ENCODE measurements around the gene ELF2. TPM values are rescaled to one million over a fixed set of nuclear protein-coding genes. Genes with fewer than 3 reads are reported as not detected.

Gene ELF2
- total RNA-seq, 1 donor from 2014 or later: 25.1 TPM

DNA sequence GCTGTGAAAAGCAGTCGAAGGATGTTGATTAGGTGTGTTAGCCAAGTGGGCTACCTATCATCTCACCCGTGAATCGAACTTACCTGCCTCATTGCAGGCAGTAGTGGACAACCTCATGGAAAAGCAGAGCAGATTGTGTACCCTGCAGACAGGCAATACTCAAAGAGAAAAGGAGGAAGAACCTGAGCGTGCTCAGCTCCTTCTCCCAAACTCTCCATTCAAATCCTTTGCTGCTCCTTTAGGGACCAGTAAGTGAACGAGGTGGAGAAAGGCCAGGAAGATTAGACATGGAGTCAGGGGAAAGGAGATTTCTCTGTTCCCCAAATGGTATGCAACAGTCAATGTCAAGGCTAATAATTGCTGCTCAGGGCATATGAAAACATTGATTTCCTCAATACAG, 45.2 kb upstream of the ELF2 start:
- H3K27ac ChIP-seq (ENCODE audit: low read depth, low read length): no peak overlapping the region
- no peaks in the 10 kb centered on the region for H3K36me3 ChIP-seq (ENCODE audit: insufficient read depth, low read length)
- no peaks in the 10 kb centered on the region for H3K4me1 Mint-ChIP-seq (ENCODE audit: low read depth, unreplicated experiment)
- no peak overlapping the region for H3K27ac Mint-ChIP-seq (ENCODE audit: unreplicated experiment)
- DNase-seq (ENCODE audit: low read depth): no peak
- H3K9me3 ChIP-seq (ENCODE audit: insufficient read depth, low read depth, low read length): no peaks in the 10 kb centered on the region
- no peaks in the 10 kb centered on the region for H3K9me3 Mint-ChIP-seq (ENCODE audit: unreplicated experiment)
- no peaks in the 10 kb centered on the region for H3K4me1 ChIP-seq (ENCODE audit: insufficient read depth, low read length)
- H3K36me3 Mint-ChIP-seq (ENCODE audit: low read depth, unreplicated experiment): no peaks in the 10 kb centered on the region
- TF ChIP-seq, protein P1, sequence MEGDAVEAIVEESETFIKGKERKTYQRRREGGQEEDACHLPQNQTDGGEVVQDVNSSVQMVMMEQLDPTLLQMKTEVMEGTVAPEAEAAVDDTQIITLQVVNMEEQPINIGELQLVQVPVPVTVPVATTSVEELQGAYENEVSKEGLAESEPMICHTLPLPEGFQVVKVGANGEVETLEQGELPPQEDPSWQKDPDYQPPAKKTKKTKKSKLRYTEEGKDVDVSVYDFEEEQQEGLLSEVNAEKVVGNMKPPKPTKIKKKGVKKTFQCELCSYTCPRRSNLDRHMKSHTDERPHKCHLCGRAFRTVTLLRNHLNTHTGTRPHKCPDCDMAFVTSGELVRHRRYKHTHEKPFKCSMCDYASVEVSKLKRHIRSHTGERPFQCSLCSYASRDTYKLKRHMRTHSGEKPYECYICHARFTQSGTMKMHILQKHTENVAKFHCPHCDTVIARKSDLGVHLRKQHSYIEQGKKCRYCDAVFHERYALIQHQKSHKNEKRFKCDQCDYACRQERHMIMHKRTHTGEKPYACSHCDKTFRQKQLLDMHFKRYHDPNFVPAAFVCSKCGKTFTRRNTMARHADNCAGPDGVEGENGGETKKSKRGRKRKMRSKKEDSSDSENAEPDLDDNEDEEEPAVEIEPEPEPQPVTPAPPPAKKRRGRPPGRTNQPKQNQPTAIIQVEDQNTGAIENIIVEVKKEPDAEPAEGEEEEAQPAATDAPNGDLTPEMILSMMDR (IDR thresholded peaks at IDR 0.05; ENCODE audit: insufficient read depth, low read depth, low read length): no peak
- no peak for TF ChIP-seq EZH2 (IDR thresholded peaks at IDR 0.05; ENCODE audit: insufficient read depth, low read length)
- no peaks in the 10 kb centered on the region for H3K79me2 ChIP-seq (ENCODE audit: insufficient read depth, low read length)
- H3K27me3 ChIP-seq (ENCODE audit: insufficient read depth, low read length): no peaks in the 10 kb centered on the region
- H4K20me1 ChIP-seq (ENCODE audit: insufficient read depth, low read length): no peaks in the 10 kb centered on the region
- no peak for FAIRE-seq
- no peak overlapping the region for H3K4me2 ChIP-seq (ENCODE audit: low read length)
- no peak overlapping the region for H3K4me3 ChIP-seq (ENCODE audit: insufficient read depth, low read depth, low read length)
- H3K4me3 Mint-ChIP-seq (ENCODE audit: unreplicated experiment): no peak overlapping the region
- no peak overlapping the region for H3K9ac ChIP-seq (ENCODE audit: low read length)
- no peak overlapping the region for H2AFZ ChIP-seq (ENCODE audit: low read depth, low read length)
- peaks cover 2% of the 10 kb centered on the region for H3K27me3 Mint-ChIP-seq (ENCODE audit: low read depth, unreplicated experiment)

DNA sequence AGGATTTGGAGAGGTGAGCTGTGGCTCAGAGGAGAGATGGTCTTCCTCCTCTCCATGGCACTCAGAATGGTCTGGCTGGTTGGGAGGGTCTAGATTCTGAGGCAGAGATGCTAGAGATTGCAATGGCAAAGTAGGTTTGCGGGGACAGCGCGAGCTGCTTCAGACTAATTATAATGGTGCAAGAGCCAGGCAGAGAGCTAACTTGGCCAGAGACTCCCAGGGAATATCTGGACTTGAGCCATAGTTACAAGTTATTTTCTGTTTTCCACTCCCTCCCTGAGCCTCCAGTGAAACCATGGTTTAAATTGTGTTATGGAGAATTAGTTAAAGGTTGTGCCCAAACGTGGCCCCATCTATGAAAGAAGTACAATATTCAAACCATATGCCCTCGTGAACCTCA, 44.7 kb upstream of the ELF2 start:
- no peak overlapping the region for H3K4me3 Mint-ChIP-seq (ENCODE audit: unreplicated experiment)
- Histone ChIP-seq H3K4me3 (ENCODE audit: insufficient read depth, low read depth, low read length) (no peak overlapping the region), H4K20me1 (ENCODE audit: insufficient read depth, low read length) (no peaks in the 10 kb centered on the region), H3K36me3 (ENCODE audit: insufficient read depth, low read length) (no peaks in the 10 kb centered on the region), H3K4me1 (ENCODE audit: insufficient read depth, low read length) (no peaks in the 10 kb centered on the region), H3K9me3 (ENCODE audit: insufficient read depth, low read depth, low read length) (no peaks in the 10 kb centered on the region), H3K79me2 (ENCODE audit: insufficient read depth, low read length) (no peaks in the 10 kb centered on the region), H3K4me2 (ENCODE audit: low read length) (no peak overlapping the region), H3K27ac (ENCODE audit: low read depth, low read length) (no peak overlapping the region), H3K9ac (ENCODE audit: low read length) (no peak overlapping the region), H3K27me3 (ENCODE audit: insufficient read depth, low read length) (no peaks in the 10 kb centered on the region), H2AFZ (ENCODE audit: low read depth, low read length) (no peak overlapping the region)
- no peaks in the 10 kb centered on the region for H3K9me3 Mint-ChIP-seq (ENCODE audit: unreplicated experiment)
- H3K27me3 Mint-ChIP-seq (ENCODE audit: low read depth, unreplicated experiment): peaks cover 2% of the 10 kb centered on the region
- TF ChIP-seq, protein P1 (IDR thresholded peaks at IDR 0.05; ENCODE audit: insufficient read depth, low read depth, low read length): no peak
- TF ChIP-seq EZH2 (IDR thresholded peaks at IDR 0.05; ENCODE audit: insufficient read depth, low read length): no peak
- no peaks in the 10 kb centered on the region for H3K36me3 Mint-ChIP-seq (ENCODE audit: low read depth, unreplicated experiment)
- no peak for FAIRE-seq
- no peak overlapping the region for H3K27ac Mint-ChIP-seq (ENCODE audit: unreplicated experiment)
- no peak for DNase-seq (ENCODE audit: low read depth)
- no peaks in the 10 kb centered on the region for H3K4me1 Mint-ChIP-seq (ENCODE audit: low read depth, unreplicated experiment)

DNA sequence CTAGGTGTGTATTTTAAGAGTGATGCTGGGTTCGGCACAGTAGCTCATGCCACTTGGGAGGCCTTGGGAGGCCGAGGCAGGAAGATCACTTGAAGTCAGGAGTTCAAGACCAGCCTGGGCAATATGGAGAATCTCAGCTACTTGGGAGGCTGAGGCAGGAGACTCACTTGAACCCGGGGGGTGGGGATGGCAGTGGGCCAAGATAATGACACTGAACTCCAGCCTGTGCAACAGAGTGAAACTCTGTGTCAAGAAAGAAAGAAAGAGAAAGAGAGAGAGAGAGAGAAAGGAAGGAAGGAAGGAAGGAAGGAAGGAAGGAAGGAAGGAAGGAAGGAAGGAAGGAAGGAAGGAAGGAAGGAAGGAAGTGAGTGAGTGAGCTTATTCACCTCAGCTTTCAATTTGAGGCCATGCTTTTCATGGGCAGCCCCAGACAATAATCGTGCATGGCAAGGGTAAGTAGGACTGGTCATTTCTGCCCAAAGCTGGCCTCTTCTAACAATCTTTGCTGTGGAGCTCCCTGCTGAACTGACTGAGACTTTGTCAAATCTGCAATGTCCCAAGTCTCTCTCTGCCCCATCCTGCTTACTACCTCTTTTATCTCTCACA, 42.5 kb upstream of the ELF2 start:
- no peak for FAIRE-seq
- no peak for DNase-seq (ENCODE audit: low read depth)
- no peaks in the 10 kb centered on the region for H3K27me3 ChIP-seq (ENCODE audit: insufficient read depth, low read length)
- Mint-ChIP-seq H3K4me1 (ENCODE audit: low read depth, unreplicated experiment) (no peaks in the 10 kb centered on the region), H3K27me3 (ENCODE audit: low read depth, unreplicated experiment) (peaks cover 2% of the 10 kb centered on the region), H3K4me3 (ENCODE audit: unreplicated experiment) (no peak overlapping the region), H3K27ac (ENCODE audit: unreplicated experiment) (no peak overlapping the region), H3K36me3 (ENCODE audit: low read depth, unreplicated experiment) (no peaks in the 10 kb centered on the region), H3K9me3 (ENCODE audit: unreplicated experiment) (no peaks in the 10 kb centered on the region)
- H3K9ac ChIP-seq (ENCODE audit: low read length): no peak overlapping the region
- H3K9me3 ChIP-seq (ENCODE audit: insufficient read depth, low read depth, low read length): no peaks in the 10 kb centered on the region
- no peak overlapping the region for H3K4me2 ChIP-seq (ENCODE audit: low read length)
- no peak overlapping the region for H2AFZ ChIP-seq (ENCODE audit: low read depth, low read length)
- H3K4me1 ChIP-seq (ENCODE audit: insufficient read depth, low read length): no peaks in the 10 kb centered on the region
- no peak overlapping the region for H3K27ac ChIP-seq (ENCODE audit: low read depth, low read length)
- no peak for TF ChIP-seq EZH2 (IDR thresholded peaks at IDR 0.05; ENCODE audit: insufficient read depth, low read length)
- TF ChIP-seq, protein P1 (IDR thresholded peaks at IDR 0.05; ENCODE audit: insufficient read depth, low read depth, low read length): no peak
- H3K4me3 ChIP-seq (ENCODE audit: insufficient read depth, low read depth, low read length): no peak overlapping the region
- no peaks in the 10 kb centered on the region for H4K20me1 ChIP-seq (ENCODE audit: insufficient read depth, low read length)
- no peaks in the 10 kb centered on the region for H3K36me3 ChIP-seq (ENCODE audit: insufficient read depth, low read length)
- no peaks in the 10 kb centered on the region for H3K79me2 ChIP-seq (ENCODE audit: insufficient read depth, low read length)
